SK-N-SH treated with all-trans-retinoic acid at 6 μM for 48 hours (cell line): Measurements from ENCODE around the gene FYTTD1.

ENCODE experiments used
- CREB5 ChIP-seq: fragments of 250-450 bp; sonication (Bioruptor Pico); IDR thresholded peaks from 2 replicates; pipeline ENCODE4 v1.5.1; 2020; ENCODE audit warnings: low read depth, mild to moderate bottlenecking, moderate library complexity
- ESRRG ChIP-seq: fragments of 250-450 bp; sonication (Bioruptor Pico); IDR thresholded peaks from 2 replicates; pipeline ENCODE4 v1.6.1; 2021; ENCODE audit warnings: mild to moderate bottlenecking
- OSR1 ChIP-seq: fragments of 250-450 bp; sonication (Bioruptor Pico); IDR thresholded peaks from 2 replicates; pipeline ENCODE4 v1.8.0; 2022; ENCODE audit warnings: moderate library complexity, mild to moderate bottlenecking, inconsistent platforms
- PATZ1 ChIP-seq: fragments of 250-450 bp; sonication (Bioruptor Pico); IDR thresholded peaks from 2 replicates; pipeline ENCODE4 v1.8.0; 2020; ENCODE audit warnings: mild to moderate bottlenecking, moderate library complexity, borderline replicate concordance
- TCF4 ChIP-seq: fragments of 250-450 bp; sonication (Bioruptor Pico); IDR thresholded peaks from 2 replicates; pipeline ENCODE4 v1.8.0; 2021; ENCODE audit warnings: mild to moderate bottlenecking, moderate library complexity, borderline replicate concordance
- ZC3H10 ChIP-seq: fragments of 250-450 bp; sonication (Bioruptor Pico); IDR thresholded peaks from 2 replicates; pipeline ENCODE4 v1.5.1; 2021; ENCODE audit warnings: mild to moderate bottlenecking, moderate library complexity
- ZFP3 ChIP-seq: fragments of 250-450 bp; sonication (Bioruptor Pico); IDR thresholded peaks from 2 replicates; pipeline ENCODE4 v1.5.0; 2020; ENCODE audit warnings: mild to moderate bottlenecking, moderate library complexity
- ZFP30 ChIP-seq: fragments of 450-650 bp; formaldehyde crosslinking; IDR thresholded peaks from 2 replicates; pipeline ENCODE4 v1.5.0; 2022; ENCODE audit warnings: mild to moderate bottlenecking, moderate library complexity
- ZNF8 ChIP-seq: fragments of 450-650 bp; formaldehyde crosslinking; IDR thresholded peaks from 2 replicates; pipeline ENCODE4 v1.5.0; 2020; ENCODE audit warnings: mild to moderate bottlenecking, moderate library complexity

GRCh38 chr3:197753263-197753662 is 3.6 kb downstream of the FYTTD1 start:
- TF ChIP-seq OSR1 (CRISPR knock-in tag) (no peak), PATZ1 (CRISPR knock-in tag) (no peak), ZC3H10 (CRISPR knock-in tag) (no peak), ESRRG (no peak), TCF4 (no peak), ZFP30 (CRISPR knock-in tag) (no peak), CREB5 (CRISPR knock-in tag) (no peak), ZNF8 (no peak), ZFP3 (no peak)
